Activated naive CD4-positive, alpha-beta T cell (primary cell): ENCODE results near the gene NIFK.

Experiments used
- DNase-seq, 4 experiments: peaks; one replicate each; lab custom pipeline; 2025; lab: John Stamatoyannopoulos, UW

The NIFK gene

GRCh38 chr2:121736462-121737336 lies at the start of gene NIFK:
Gene NIFK, minus strand, starts transcription at chr2:121736875. Its CDS starts 25 bp downstream, at chr2:121736850.
- peak; percentile 99 to 100 (median 100) for DNase-seq

DNA sequence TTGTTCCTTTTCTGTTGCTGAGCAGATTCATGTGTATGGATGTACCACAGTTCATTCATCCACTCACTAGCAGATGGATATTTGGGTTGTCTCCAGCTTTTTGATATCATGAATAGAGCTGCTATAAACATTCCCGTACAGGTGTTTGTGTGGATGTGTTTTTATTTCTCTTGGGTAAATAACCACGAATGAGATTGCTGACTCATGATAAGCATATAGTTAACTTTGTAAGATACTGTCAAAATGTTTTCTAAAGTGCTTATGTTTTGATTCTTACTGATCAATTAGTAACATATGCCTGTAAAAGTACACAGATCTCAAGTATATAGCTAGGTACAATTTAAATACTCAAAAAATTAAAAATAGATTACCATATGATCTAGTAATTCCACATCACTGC lies 46.5 kb upstream of the NIFK start:
- DNase-seq = no peak

GRCh38 chr2:121778741-121779487 lies 42.2 kb upstream of the NIFK start:
- no peak for DNase-seq

- DNase-seq = no peak
Measured at GRCh38 chr2:121777699-121778058, 41.0 kb upstream of the NIFK start.

- DNase-seq = no peak
Measured at GRCh38 chr2:121776885-121777698, 40.4 kb upstream of the NIFK start.

GRCh38 chr2:121776361-121776760 lies 39.7 kb upstream of the NIFK start:
- DNase-seq = no peak

GRCh38 chr2:121774235-121774634 lies 37.6 kb upstream of the NIFK start:
- DNase-seq = no peak

- no peak for DNase-seq
Measured at GRCh38 chr2:121771976-121772742, 35.5 kb upstream of the NIFK start.

- DNase-seq = no peak
Measured at GRCh38 chr2:121768143-121768755, 31.6 kb upstream of the NIFK start.

- DNase-seq = no peak
Measured at GRCh38 chr2:121766624-121767023, 29.9 kb upstream of the NIFK start.

DNA sequence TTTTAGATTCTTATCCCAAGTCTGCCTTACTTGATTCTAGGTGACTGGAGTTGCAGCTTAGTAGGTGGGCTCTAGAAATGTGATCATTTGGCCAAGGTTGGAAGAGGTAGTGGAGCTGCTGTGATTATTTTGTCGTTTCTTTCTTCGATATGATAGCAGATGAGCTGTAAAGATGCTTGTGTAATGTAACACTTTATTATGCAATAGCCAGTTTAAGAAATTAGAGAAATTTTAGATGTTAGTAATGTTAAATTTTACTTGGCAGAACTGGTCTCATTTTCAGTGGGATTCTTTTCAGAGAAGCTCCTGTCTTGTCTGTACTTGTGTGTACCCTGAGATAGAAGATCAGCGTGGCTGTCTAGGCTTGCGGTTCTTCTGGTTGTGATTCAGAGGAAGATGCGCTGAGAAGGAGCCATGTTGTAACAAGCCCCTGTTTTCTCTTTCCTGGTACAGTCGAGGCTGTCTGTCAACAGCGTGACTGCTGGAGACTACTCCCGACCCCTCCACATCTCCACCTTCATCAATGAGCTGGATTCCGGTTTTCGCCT lies 28.1 kb upstream of the NIFK start:
- DNase-seq = no peak

- DNase-seq = peak; percentile 82 to 96 (median 90)
Measured at GRCh38 chr2:121755237-121756111, 18.8 kb upstream of the NIFK start, which contains the start of gene TSN. Gene TSN, plus strand, starts transcription at chr2:121755651. Its CDS starts 129 bp downstream, at chr2:121755780.

DNA sequence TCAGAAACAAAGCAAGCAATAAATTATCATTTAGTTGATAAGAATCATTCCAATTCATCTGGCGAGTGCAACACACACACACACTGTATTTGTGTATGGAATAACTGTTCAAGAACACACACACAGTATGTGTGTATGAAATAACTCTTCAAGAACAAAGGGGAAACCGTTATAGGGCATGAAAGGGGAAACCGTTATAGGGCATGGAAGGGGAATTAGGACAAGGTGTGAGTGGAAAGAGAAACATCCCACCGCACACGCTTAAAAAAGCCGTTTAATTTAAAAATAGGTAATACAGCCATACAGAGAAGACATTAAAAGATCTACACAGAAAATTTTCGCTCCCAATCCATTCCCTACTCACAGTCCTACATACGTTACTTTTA lies 18.2 kb upstream of the NIFK start:
- DNase-seq = no peak

GRCh38 chr2:121748202-121748601 lies 11.5 kb upstream of the NIFK start:
- no peak for DNase-seq

DNA sequence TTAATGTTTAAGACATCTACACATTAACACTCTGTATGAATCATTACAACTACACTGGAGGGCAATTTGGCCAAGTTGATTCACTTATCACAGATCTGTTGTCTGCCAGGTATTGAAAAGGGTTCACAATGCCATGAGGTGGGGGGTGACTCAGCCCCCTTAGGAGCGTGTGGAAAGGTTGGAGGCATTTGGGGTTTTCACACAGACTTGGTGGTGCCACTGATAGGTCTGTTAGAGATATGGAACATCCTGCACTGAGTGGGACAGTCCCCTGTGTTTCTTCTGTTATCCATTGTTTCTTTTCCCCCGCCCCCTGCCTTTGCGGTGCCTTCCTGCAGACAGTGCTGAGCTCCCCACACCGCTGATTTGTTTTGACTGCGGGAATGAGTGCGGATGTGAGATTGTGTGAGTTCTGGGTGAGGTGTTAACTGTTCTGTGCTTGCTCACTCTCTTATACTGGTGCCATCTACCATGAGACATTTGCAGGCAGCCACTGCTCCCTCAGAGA lies 9.4 kb upstream of the NIFK start:
- DNase-seq = no peak

DNA sequence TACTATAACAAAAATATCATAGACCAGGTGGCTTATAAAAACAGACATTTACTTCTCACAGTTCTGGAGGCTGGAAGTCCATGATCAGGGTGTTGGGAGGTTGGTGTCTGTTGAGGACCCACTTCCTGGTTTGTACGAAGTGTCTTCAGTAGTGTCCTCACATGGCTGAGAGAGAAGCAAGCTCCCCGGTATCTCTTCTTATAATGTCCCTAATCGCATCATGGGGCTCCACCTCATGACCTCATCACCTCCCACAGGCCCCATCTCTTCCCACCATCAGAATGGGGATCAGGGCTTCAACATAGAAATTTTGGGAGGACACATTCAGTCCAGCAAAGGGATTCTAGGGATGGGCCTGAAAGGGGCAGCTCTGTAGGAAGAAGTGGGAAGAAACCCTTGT lies 4.8 kb upstream of the NIFK start:
- no peak for DNase-seq

DNA sequence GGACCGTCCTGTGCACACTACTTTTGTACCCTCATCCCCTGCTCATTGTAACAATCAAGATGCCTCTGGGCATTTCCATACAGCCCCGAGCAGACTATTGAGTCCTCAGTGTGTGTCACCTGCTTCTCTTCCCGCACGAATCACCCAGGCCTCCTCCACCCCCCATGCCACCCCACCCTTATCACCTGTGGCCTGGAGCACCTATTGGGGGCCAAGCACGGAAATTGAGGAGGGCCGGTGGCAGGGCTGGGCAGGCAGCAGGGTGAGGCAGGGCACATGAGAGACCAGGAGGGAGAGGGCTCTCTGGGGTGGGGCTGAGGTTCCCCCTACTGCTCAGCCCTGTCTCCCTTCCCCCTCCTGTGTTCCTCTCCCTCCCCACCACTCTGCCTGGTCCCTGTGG lies 4.3 kb upstream of the NIFK start:
- DNase-seq = no peak

GRCh38 chr2:121736140-121736461 lies 574 bp downstream of the NIFK start:
- DNase-seq = no peak

DNA sequence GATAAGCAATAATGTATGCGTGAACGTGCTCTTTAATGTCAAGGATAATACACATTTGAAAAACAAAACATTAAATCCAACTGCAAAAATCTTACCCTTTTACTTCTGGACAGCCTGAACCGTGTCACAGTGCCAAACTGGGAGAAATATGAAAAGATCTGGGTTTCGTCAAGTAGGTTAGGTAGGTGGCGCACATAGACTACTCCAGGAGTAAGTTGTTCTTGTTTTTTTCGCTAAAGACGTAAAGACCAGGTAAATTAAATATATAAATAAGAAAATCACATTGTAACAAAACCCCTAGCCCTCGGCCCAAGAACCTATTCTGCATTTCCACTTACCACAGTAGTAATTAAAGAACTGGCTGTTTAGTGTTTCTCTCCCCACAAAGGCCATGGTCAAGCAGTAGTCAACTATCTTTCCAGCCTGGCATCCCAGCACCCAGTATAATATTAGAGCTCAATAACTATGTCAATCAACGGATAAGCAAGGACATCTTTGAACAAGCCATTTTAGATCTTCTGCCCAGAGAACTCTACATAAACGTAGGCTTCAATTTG lies 1.1 kb downstream of the NIFK start:
- DNase-seq = no peak
